Activated CD8-positive, alpha-beta memory T cell treated with anti-CD3 and anti-CD28 coated beads, Interleukin-2, amount 50 U/mL, for 4 hours (primary cell): Measurements from ENCODE around the gene DPF3.

Experiments used
- DNase-seq: peaks from one replicate; pipeline ENCODE4 v3.0.0-alpha.2; 2020

Gene DPF3

GRCh38 chr14:72588521-72588920 is 305.4 kb downstream of the DPF3 start:
- DNase-seq = no peak

GRCh38 chr14:72583316-72584272 is 310.3 kb downstream of the DPF3 start:
- DNase-seq = no peak

- no peak for DNase-seq
These were observed 311.3 kb downstream of the DPF3 start for GRCh38 chr14:72582582-72582981.

DNA sequence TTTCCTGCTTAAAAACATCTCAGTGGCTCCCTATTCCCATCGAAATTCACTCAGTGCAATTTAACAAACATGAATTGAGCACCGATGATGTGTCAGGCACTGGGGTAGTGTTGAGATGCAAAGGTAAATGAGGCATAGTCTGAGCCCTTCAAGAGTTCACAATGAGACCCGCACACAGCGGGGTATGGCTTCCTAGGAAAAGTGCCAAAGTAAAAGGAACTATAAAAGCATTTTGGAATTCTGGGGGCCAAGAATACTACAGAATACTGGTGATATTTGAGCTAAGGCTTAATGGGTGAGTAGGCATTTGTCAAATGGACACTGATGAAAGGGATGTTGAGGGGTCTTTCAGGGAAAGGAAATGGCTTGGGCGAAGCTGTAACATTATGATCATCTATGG is 315.4 kb downstream of the DPF3 start:
- DNase-seq = no peak

DNA sequence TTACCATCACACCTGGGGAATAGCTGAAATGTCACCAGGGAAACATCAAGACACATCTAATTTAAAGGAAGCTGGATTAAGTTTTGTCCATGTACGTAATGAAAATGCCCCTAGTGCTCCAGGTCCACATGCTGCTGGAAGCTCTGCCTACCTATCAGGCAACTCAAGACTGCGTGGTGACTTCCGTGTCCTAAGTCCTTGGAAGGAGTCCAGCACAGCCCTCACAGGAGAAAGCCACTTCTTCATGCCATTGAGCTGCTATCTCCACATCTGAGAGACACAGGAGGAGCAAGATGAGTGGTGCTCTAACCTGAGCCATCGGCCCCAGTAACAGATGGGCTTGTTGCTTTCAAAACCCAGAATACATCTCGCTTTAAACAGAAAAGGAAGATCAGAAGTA is 316.4 kb downstream of the DPF3 start:
- no peak for DNase-seq

GRCh38 chr14:72576258-72576657 is 317.6 kb downstream of the DPF3 start:
- DNase-seq = no peak

DNA sequence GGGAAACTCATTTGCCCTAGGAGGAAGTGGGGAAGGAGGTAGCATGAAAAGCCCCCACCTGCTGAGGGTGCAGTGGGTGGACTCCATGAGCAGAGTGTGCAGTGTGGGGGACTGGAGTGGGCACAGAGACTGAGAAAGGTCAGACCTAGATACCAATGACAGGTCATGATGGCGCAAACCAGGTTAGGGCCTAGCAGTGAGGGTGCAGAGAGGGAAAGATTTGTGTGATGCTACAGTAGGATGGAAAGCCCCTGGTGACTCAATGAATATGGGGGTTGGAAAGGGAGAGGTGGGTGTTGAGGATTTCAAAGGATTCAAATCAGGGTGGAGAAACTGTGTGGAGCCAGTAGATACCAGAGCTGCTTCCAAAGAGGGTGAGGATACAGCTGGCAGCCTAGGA is 319.2 kb downstream of the DPF3 start:
- no peak for DNase-seq

DNA sequence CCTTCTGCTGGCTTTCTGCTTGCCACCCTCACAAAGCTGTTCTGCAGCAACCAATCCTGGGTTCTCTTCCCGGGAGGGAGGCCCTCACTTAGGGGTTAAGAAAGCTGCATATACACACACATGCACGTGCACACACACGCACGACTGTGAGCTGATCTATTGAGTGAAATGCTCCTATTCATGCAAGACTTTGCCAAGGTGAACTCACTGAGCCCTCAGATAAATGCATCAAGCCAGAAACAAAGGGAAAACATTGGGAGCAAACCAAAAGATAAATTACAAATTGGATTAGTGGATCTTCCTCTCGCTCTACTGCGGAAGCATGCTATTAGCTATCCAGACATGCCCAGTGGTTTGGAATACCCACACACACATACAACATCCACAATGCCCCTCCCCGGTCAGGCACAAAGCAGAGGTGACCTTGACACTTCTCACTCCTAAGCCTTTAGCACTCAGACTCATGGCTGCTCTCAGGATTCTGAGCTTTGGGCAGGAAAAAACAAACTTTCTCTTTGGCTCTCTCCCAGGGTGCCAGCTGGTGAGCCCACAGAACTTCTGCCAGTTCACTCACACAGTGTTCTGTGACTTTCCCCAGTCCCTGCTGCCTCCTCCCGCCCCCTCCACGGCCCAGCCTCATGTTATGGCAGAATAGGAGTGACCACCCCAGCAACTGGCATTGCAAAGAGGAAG is 320.0 kb downstream of the DPF3 start:
- DNase-seq = no peak
